ENCODE results near the gene CDON.
"Not testable (repeated sequence)": the region's sequence is repeated elsewhere in the genome, so short reads cannot be mapped to it uniquely, and the experiment has no call there.

Gene CDON

DNA sequence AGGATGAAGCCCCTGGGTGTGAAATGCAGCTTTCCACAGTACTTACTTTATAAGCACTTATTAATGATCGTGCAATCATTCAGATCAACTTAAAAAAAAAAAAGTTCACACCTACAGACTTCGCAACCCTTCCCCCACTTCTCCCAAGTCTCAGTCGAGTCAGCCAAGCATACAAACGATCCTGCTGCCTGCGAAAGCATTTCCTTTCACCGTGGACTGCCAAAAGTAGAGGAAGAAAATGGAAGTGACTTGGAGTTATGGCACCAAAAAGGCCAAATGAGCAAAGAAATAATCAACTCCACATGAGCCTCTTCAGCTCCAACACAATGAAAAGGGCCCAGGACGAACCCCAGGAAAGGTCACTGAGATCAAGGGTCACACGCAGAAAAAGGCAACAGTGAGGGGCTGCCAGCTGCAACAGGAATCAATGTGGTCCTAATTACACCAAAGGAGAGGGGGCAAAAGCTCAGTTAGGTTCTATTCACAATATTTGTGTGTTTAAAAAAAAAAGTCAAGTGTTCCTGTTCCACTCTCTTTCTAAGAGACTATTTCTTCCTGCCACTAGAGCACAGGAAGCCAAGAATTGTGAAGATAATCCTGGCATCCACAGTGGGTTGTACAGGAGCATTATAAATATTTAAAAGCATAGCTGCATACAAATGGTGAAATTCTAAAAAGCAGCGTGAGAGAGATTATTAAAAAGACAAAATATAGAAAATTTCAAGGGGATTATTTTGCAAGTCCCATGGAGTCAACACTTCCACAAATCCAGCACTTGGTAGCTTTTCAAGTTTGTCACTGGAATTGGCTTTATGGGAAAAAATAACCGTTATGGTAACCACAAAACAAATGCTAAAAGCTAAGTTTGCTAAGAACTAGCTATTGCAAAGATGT lies 28.4 kb downstream of the CDON start:
- Mint-ChIP-seq H3K4me1 (peaks cover 78% of the 10 kb centered on the region), H3K36me3 (ENCODE audit: low read depth) (peaks cover 10% of the 10 kb centered on the region), H3K27me3 (ENCODE audit: low read depth) (no peaks in the 10 kb centered on the region), H3K4me3 (peak overlapping the region; percentile 2 to 57 (median 25)), H3K27ac (peak overlapping the region; percentile 79 to 88 (median 81)), H3K9me3 (no peaks in the 10 kb centered on the region)
- TF ChIP-seq, protein P1, sequence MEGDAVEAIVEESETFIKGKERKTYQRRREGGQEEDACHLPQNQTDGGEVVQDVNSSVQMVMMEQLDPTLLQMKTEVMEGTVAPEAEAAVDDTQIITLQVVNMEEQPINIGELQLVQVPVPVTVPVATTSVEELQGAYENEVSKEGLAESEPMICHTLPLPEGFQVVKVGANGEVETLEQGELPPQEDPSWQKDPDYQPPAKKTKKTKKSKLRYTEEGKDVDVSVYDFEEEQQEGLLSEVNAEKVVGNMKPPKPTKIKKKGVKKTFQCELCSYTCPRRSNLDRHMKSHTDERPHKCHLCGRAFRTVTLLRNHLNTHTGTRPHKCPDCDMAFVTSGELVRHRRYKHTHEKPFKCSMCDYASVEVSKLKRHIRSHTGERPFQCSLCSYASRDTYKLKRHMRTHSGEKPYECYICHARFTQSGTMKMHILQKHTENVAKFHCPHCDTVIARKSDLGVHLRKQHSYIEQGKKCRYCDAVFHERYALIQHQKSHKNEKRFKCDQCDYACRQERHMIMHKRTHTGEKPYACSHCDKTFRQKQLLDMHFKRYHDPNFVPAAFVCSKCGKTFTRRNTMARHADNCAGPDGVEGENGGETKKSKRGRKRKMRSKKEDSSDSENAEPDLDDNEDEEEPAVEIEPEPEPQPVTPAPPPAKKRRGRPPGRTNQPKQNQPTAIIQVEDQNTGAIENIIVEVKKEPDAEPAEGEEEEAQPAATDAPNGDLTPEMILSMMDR (IDR thresholded peaks at IDR 0.05; ENCODE audit: unreplicated experiment in 3 of 3) = no peak

DNA sequence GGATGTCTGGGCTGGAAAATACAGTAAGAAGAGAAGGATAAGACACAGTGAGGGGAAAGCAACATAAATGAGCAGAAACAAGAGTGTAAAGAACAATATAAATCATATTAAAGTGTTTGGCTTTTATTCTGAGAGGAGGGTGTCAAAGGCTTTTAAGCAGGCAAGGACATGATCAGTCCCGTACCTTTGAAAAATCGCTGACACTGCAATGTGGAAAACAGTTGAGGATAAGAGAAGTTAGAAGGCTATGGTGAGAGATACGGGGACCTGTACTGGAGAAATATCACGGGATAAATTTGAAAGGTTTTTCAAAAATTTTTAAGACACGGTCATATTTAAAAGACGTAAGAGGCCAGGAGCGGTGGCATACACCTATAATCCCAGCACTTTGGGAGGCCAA lies 30.3 kb downstream of the CDON start:
- H3K36me3 Mint-ChIP-seq (ENCODE audit: low read depth) = peaks cover 10% of the 10 kb centered on the region
- TF ChIP-seq, protein P1 (IDR thresholded peaks at IDR 0.05; ENCODE audit: unreplicated experiment in 3 of 3) = no peak
- H3K4me1 Mint-ChIP-seq = peaks cover 68% of the 10 kb centered on the region
- H3K9me3 Mint-ChIP-seq = no peaks in the 10 kb centered on the region
- H3K4me3 Mint-ChIP-seq = peak overlapping the region in 1 of 3 experiments; percentile 0
- no peaks in the 10 kb centered on the region for H3K27me3 Mint-ChIP-seq (ENCODE audit: low read depth)
- H3K27ac Mint-ChIP-seq = peak overlapping the region in 2 of 3 experiments; percentile 22 to 43

DNA sequence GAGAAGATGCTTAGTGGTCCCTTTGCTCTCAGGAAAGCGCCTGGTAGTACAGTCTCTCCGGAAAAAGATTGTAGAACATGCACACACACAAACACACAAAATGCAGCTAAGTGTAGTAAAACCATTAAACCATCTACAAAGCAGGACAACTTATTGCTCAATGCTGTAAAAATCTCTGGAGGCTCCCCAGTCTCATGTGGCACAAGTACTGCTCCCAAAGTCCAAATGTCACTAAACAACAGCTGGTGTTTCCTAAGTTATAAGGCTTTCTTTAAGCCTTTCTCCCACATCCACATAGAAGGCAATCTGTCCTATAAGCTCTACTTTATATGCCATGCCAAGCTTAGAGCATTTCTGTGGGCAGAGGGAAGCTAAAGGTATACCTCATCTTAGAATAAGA lies 32.9 kb downstream of the CDON start:
- Mint-ChIP-seq H3K27ac (peak overlapping the region; percentile 7 to 57 (median 32)), H3K4me1 (peaks cover 66% of the 10 kb centered on the region), H3K27me3 (ENCODE audit: low read depth) (no peaks in the 10 kb centered on the region), H3K4me3 (no peak overlapping the region), H3K36me3 (ENCODE audit: low read depth) (peaks cover 10% of the 10 kb centered on the region), H3K9me3 (no peaks in the 10 kb centered on the region)
- TF ChIP-seq, protein P1 (IDR thresholded peaks at IDR 0.05; ENCODE audit: unreplicated experiment in 3 of 3) = no peak

DNA sequence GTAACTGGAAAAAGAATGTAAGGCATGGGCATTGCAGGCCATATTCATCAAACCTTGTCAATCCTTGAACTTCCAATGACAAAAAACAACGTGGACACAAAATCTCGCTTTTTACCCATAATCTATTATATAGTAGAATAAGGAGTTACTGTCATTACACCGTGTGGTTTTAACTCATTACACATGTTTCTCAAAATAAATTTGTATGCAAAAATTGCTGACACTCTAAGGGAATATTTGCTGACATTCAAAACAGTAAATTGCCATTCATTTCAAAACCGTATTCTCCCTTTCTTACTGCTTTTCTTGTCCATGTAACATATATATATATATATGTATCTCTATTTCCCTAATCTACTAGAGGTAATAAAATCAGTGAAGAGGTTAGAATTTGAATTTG lies 33.4 kb downstream of the CDON start:
- Mint-ChIP-seq H3K4me3 (no peak overlapping the region), H3K4me1 (peaks cover 60% of the 10 kb centered on the region), H3K9me3 (no peaks in the 10 kb centered on the region), H3K36me3 (ENCODE audit: low read depth) (peaks cover 10% of the 10 kb centered on the region), H3K27me3 (ENCODE audit: low read depth) (no peaks in the 10 kb centered on the region), H3K27ac (peak overlapping the region in 1 of 3 experiments; percentile 57)
- TF ChIP-seq, protein P1 (IDR thresholded peaks at IDR 0.05; ENCODE audit: unreplicated experiment in 3 of 3) = no peak

DNA sequence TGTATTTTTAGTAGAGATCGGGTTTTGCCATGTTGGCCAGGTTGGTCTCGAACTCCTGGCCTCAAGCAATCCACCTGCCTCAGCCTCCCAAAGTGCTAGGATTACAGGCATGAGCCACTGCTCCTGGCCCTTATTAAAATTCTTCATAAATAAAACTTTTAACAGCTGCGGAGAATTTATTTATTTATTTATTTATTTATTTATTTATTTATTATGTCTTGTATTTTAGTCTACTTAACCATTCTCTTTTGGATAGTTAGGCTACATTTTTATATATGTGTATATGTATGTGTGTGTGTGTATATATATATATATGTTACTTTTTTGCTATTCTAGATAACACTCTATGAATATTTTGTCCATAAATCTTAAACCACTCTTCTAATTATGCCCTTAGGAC lies 34.1 kb downstream of the CDON start:
- peaks cover 10% of the 10 kb centered on the region for H3K36me3 Mint-ChIP-seq (ENCODE audit: low read depth)
- H3K27ac Mint-ChIP-seq = not testable (repeated sequence)
- H3K4me1 Mint-ChIP-seq = peaks cover 53% of the 10 kb centered on the region

DNA sequence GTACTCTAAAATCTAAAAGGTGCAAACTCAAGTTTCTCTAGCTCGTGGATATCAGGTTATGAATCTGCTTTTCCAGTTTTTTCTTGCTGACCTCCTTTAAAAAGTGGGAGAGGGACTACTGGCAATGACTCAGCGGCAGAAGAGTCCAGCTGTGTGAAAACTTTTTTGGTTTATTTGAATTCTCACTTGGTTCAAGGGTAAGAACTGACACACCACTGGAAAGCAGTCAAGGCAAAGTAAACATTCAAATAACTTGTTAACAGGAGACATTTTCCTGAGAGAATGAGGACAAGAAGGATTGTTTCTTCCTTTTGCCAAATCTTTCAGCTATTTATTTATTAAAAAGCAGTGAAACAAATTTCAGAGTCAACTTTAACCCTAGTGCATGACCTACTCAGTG lies 36.1 kb downstream of the CDON start:
- no peaks in the 10 kb centered on the region for H3K36me3 Mint-ChIP-seq (ENCODE audit: low read depth)
- peak overlapping the region in 2 of 3 experiments; percentile 39 to 56 for H3K27ac Mint-ChIP-seq
- TF ChIP-seq, protein P1 (IDR thresholded peaks at IDR 0.05; ENCODE audit: unreplicated experiment in 3 of 3) = no peak
- H3K27me3 Mint-ChIP-seq (ENCODE audit: low read depth) = no peaks in the 10 kb centered on the region
- H3K4me1 Mint-ChIP-seq = peaks cover 36% of the 10 kb centered on the region
- no peak overlapping the region for H3K4me3 Mint-ChIP-seq
- no peaks in the 10 kb centered on the region for H3K9me3 Mint-ChIP-seq

More for the DNA sequence above, 34.1 kb downstream of the CDON start:
- not testable (repeated sequence) for H3K9me3 Mint-ChIP-seq; H3K4me3 Mint-ChIP-seq; H3K27me3 Mint-ChIP-seq (ENCODE audit: low read depth)

Data from nephron (organoid).